AG08396 (cell line): ENCODE results near the gene POLR2J2.
"Not testable (repeated sequence)": the region's sequence is repeated elsewhere in the genome, so short reads cannot be mapped to it uniquely, and the experiment has no call there.

Experiments used
- DNase-seq: peaks from one replicate; pipeline ENCODE4 v3.0.0; 2012; ENCODE audit warnings: low spot score, mixed read lengths

POLR2J2 gene

DNA sequence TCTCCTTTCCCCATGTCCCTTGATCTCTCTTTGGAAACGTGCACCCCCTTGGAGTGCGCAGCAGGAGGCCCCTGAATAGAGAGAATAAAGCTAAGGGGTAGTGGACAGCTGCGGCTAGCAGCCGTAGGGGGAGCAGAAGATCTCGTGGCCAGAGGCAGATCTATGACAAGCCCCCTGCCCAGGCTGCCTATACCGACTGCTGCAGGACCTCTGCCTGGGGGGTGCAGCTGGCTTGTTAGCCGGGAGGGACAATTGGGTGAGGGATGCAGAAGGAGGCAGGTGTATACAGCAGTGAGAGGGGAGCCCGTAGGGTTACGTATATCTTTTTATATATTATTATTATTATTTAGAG lies 469 bp upstream of the POLR2J2 start:
- DNase-seq, result not testable (repeated sequence)

DNA sequence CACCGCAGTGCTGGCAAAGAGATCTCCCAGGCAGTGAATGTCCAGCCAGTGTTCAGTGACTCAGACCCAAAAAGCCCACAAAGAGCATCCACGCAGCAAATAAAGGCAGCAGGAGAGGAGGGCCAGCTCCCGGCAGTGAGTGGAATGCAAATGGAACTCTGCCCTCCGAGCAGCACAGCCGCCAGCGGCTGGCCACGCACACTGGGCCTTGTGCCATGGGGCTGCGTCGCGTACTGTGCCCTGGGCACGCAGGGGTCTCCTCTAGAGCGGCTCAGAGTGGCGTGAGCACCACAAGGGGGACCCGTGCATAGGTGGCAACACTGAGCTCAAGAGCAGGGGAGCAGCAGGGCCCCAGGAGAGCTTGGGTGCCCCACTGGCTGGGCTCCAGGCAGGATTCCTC lies 3.9 kb downstream of the POLR2J2 start:
- not testable (repeated sequence) for DNase-seq

DNA sequence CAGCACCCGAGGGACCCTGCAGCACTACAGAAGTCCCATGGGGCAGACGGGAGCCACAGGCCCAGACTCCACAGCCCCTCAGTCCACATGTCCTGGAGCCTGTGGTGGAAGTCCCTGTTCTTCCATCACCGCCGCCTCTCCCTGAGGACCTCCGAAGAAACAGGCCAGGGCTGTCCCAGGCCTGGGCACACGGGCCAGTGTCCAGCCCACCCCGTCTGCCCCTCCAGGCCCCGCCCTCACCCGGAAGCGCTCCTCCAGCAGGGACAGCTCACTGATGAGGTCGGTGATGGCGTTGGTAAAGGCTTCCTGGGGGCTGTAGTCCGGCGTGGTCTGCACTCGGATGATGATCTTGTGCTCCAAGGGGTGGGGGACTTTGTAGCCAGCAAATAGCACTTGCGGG lies 4.6 kb downstream of the POLR2J2 start:
- DNase-seq, result not testable (repeated sequence)

DNA sequence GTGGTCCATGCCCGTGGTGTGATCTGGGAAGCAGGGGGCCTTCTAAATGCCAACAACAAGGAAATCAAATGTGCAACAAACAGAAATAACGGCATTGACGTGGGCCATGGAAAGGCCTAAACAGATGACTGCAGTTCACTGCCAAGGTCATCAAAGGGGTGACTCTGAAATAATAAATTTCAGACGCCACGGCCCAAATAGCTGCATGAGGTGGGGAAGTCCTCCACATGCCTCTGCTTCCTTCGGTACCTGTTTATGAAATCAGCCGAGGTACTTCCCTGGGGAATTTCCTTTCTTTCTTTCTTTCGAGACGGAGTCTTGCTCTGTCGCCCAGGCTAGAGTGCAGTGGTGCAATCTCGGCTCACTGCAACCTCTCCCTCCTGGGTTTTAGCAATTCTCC lies 6.7 kb downstream of the POLR2J2 start:
- DNase-seq, result not testable (repeated sequence)

DNA sequence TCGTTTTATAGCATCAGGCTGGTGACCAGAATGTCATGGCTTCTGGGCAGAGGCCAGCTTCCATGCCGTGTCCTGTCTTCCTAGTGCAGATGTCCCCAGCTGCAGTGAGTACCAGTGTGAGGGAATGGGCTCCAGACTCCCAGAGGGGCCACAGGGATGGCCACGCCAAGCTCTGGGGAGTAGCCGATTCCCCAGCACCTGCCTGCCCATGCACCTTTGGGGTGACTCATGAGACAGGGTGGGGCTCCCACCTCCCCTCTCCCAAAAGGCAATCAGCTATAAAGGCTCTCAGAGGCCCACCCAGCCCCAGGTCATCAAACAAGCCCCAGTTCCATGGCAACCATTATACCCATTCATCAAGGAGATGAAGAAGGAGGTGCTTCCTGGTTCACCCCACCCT lies 21.5 kb downstream of the POLR2J2 start, which contains the start of gene SPDYE2B:
TSS of gene SPDYE2B (plus strand) at position 396 of the 400 bp plus-strand sequence. CDS start 2,030 bp downstream, outside the sequence.
- not testable (repeated sequence) for DNase-seq

DNA sequence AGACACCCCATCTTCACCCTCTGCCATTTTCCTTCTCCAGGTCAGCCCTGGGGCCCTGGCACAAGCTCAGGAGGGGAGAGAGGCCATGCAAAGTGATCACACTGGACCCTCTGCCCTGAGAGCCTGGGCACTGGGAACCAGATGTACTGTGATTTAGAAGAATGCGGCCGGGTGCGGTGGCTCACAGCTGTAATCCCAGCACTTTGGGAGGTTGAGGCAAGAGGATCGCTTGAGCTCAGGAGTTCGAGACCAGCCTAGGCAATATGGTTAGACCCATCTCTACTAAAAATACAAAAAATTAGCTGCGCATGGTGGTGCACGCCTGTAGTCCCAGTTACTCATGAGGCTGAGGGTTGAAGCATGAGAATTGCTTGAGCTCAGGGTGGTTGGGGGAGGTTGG lies 23.6 kb downstream of the POLR2J2 start:
- not testable (repeated sequence) for DNase-seq

DNA sequence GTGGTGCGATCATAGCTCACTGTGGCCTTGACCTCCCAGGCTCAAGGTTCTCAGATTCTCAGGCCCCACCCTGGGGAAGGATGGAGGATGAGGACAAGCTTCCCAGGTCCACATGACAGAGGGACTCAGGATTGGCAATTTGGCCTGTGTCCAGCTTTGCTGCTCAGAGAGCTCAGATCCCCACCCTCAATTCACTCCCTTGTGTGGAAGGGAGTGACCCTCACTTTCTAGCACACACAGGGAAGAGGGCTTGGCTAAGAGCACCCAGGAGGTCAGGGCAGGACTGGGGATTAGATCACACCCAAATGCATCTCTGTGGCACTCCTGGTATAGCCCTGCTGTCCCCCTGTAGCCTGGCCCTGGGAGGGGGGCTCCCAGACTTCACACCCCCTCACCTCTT lies 28.1 kb downstream of the POLR2J2 start:
- DNase-seq, result not testable (repeated sequence)

DNA sequence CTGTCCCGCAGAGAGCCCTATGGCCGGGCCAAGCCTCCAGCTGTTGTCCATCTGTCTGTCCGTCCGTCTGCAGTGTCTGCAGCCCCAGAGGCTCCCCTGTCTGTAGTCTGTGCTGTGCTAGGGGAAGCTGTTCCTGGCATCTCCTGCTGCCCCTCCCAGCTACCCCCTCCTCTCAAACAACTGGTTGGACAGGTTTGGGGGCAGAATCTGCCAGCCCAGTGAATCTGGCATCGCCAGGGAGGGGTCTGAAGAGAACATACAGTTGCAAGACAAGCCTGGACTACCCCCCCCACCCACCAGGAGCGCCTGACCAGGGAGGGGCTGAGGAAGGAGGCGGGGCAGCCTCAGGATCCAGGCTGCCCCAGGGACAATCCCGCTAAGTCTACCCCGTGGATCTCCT lies 28.8 kb downstream of the POLR2J2 start, which contains the start of gene UPK3BL1:
TSS of gene UPK3BL1 (minus strand) at position 101 of the 400 bp plus-strand sequence. CDS start at position 51, 50 bp downstream.
- DNase-seq, result not testable (repeated sequence)

DNA sequence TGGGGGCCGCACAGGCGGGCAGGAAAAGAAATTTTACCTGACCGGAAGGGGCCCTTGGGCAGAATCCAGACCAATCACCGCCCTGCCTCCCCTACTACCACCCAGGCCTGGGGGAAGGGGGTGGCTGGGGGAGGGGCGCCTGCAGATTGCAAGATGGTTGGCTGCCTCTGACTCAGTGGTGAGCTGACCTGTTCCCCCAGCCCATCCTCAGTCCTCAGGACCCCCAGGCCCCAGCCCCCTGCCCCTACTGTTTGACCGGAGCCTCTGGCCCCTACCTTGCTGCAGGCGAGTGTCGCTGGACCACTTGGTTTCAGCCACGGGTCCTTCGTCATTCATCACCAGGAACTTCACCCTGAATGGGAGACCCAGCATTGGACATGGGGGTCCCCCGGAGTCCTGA lies 32.6 kb downstream of the POLR2J2 start:
- not testable (repeated sequence) for DNase-seq

DNA sequence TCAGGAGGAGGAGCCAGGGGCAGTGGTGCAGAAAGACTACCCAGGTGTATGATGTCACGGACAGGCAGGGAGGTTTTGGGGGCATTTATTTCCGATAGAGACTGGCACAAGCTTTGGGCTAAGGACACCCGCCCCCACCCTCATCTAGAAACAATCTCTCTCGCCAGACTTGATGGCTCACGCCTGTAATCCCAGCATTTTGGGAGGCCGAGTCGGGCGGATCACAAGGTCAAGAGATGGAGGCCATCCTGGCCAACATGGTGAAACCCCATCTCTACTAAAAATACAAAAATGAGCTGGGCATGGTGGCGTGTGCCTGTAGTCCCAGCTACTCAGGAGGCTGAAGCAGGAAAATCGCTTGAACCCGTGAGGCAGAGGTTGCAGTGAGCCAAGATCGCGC lies 34.5 kb downstream of the POLR2J2 start:
- DNase-seq, result not testable (repeated sequence)

DNA sequence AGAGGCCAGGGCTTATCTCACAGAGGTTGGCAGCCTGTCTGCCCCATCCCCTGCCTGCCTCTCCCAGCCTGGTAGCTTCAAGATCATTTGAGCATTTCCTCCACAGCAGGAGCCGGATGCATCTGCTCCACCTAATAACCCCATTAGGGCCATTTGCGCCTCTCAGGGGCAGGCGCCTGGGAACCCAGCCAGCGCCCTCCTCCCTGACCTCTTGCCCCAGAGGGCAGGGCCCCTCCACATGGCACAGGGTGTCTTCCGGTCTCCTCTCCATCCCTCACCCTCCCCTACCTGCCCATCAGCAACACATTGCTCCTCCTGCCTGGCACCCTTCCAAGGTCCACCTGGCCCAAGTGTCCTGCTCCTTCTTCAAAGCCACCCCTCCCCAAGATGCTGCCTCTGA lies 36.1 kb downstream of the POLR2J2 start:
- DNase-seq, result not testable (repeated sequence)

DNA sequence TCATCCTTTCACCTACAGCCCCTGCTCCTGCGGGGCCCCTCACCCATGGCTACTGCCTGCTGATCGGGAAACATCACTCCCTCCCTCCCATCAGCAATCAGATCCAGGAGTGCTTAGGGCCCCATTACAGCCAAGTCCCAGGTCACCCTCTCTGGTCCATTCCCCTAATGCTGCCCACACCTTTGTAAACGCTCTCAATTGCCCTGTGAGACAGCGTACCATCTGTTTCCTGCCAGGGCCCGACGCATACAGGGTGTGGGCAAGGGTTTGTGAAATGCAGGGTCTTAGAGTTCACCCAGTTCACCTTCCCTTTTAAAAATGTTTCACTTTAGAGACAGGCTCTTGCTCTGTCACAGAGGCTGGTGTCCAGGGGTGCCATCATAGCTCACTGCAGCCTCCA lies 37.2 kb downstream of the POLR2J2 start:
- DNase-seq, result not testable (repeated sequence)

DNA sequence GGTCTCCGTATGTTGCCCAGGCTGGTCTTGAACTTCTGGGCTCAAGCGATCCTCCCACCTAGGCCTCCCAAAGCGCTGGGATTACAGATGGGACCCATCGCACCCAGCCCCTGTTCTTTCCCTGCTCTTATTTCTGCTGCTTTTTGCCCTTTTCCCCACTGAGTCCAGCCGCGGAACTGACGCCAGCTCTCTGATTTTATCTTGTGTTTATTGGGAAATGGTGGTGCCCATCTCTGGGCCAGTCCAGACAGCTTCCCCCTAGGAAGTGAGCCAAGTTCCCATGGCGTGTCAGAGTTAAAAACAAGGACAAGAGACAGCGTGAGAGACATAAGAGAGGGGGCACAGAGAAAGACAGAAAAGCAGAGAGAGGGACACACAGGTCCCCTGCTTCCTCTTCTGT lies 40.8 kb downstream of the POLR2J2 start:
- DNase-seq, result not testable (repeated sequence)

DNA sequence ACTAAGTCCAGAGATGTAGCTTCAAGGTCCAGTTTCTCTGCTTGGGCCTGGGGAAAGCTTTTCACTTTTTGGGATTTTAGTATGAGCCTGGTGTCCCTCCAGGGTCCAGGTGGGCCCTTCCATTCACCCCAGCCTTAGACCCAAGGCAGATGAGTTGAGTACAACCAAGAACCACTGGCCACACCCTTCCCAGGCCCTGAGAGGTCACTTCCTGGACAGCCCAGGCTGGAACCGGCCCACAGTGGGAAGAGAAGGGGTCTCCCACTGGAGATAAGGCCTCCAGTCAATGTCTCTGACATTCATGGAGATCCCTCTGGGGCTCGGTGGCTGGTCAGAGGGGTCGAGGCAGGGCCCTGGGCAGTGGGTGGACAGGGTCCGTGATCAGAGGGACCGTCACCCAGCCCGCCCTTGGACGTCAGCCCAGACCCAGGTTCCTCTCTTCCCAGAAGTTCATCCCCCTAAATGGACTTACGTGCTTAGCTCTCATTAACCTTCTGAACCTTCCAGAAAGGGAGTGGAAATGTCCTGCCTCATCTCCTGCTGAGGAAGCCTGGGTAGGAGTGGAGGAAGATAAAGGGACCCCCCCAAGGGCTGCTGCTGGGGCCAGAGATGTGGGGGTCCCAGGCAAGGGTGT lies 44.1 kb downstream of the POLR2J2 start:
- DNase-seq, result not testable (repeated sequence)

DNA sequence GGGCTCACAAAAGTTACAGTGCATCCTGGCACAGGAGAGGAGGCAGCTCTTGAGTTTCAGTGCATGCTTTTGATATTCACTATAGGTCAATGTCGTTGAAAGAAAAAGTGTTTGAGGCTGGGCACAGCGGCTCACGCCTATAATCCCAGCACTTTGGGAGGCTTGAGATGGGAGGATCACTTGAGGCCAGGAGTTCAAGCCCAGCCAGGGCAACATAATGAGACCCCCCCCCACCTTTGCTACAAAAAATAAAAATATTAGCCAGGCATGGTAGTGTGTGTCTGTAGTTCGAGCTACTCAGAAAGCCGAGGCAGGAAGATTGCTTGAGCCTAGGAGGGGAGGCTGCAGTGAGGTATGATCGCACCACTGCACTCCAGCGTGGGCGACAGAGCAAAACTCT lies 53.3 kb downstream of the POLR2J2 start:
- DNase-seq, result not testable (repeated sequence)

DNA sequence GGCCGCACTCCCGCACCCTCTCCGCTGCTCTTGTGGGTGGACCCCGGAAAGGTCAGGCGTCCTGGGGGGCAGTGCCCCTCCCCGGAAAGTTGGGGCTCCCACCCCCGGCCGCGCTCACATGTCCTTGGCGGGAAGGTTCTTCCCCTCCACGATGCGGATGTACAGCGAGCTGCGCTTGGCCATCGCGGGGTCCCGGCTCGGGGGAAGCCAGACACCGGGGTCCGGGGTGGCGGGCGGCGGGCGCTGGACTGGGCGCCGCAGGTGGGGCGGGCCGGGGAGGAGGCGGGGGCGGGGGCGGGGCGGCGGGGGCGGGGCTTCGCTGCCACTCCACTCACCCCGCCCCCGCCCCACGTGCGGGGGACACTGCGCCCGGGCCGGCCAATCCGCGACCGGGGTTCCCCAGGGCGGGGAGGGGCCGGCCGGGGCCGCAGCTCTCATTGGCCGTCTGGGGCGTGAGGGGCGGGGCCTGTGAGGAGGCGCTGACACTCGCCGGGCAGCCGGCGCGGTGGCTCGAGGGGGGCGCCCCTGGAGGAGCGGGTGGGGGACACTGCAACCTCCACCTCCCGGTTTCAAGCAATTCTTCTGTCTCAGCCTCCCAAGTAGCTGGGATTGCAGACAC lies 54.8 kb downstream of the POLR2J2 start, which contains the start of gene RASA4:
TSS of gene RASA4 (minus strand) at position 250 of the 619 bp plus-strand sequence. CDS start at position 183, 67 bp downstream.
- DNase-seq, result not testable (repeated sequence)
